Heart right ventricle (tissue), 16 donors: ENCODE measurements around the gene SLIRP. TPM values are rescaled to one million over a fixed set of nuclear protein-coding genes. Genes with fewer than 3 reads are reported as not detected.
A peak's percentile ranks its signal among the peaks of the same experiment; 100 is the strongest.

Experiments
- ATAC-seq, 8 donors: fragments of 200-7000 bp; cut with Tn5 transposase; one replicate each; pipeline ENCODE4 v1.9.1; 2020; ENCODE audit warnings: mild to moderate bottlenecking in 8 of 8, moderate library complexity in 8 of 8, moderate number of reproducible peaks in 1 of 8
- DNase-seq, 2 donors: peaks; one replicate each; pipeline ENCODE4 v3.0.0-alpha.2; 2020
- H3K27ac ChIP-seq, 10 donors: fragments of 200-600 bp; sonication (generic) in 2 of 10; one replicate each; pipeline versions ENCODE4 v1.5.0 to v1.8.0; 2020 to 2022; ENCODE audit warnings: mild to moderate bottlenecking in 3 of 10
- H3K27me3 ChIP-seq, 7 donors: fragments of 200-600 bp; one replicate each; pipeline ENCODE4 v1.8.0; 2021 to 2022; ENCODE audit warnings: mild to moderate bottlenecking in 2 of 7
- H3K36me3 ChIP-seq, 9 donors: fragments of 200-600 bp; sonication (generic) in 1 of 9; one replicate each; pipeline versions ENCODE4 v1.5.0 to v1.8.0; 2020 to 2022; ENCODE audit warnings: mild to moderate bottlenecking in 2 of 9
- H3K4me1 ChIP-seq, 9 donors: fragments of 200-600 bp; sonication (generic) in 1 of 9; one replicate each; pipeline versions ENCODE4 v1.5.0 to v1.8.0; 2020 to 2022; ENCODE audit warnings: mild to moderate bottlenecking in 4 of 9
- H3K4me3 ChIP-seq, 10 donors: fragments of 200-600 bp; sonication (generic) in 2 of 10; one replicate each; pipeline versions ENCODE4 v1.5.0 to v1.8.0; 2020 to 2022; ENCODE audit warnings: mild to moderate bottlenecking in 7 of 10, moderate library complexity in 2 of 10
- H3K9me3 ChIP-seq, 11 donors: fragments of 200-600 bp in 10 of 11; sonication (generic) in 2 of 11; one replicate each; pipeline versions ENCODE4 v1.5.0 to v1.8.0; 2013 to 2022; ENCODE audit warnings: mild to moderate bottlenecking in 2 of 11, control low read depth in 1 of 11, moderate library complexity in 1 of 11
- WGBS, 2 donors: extraction: QIAGEN DNeasy Blood & Tissue Kit; methylation state at CpG; one replicate each; pipeline ENCODE4 v1.1.7; 2013; ENCODE audit warnings: inconsistent platforms in 1 of 2; 5-methylcytosine and 5-hydroxymethylcytosine counted together
- intact Hi-C, 10 donors: fragments of 100-400 bp; cut with DNase I; formaldehyde crosslinking; loops; one replicate each; pipeline versions ENCODE4 v1.11.1 to v1.14.2; 2022
- polyA plus RNA-seq, 2 donors: library from polyadenylated mRNA; stranded (reverse); fragments of 200-250 nt; gene quantifications; one replicate each; pipeline ENCODE4 v1.2.3, GENCODE V29; 2013
- total RNA-seq, 10 donors: library from RNA; stranded (reverse); fragmentation: NEBNext Ultra II Directional in 3 of 10; extraction: Animal tissue kit (Norgen Biotek cat#: 25700) in 3 of 10; gene quantifications; one replicate each; pipeline versions ENCODE4 v1.2.1 to v1.2.4, GENCODE V29; 2021 to 2023
- TF ChIP-seq, protein P1 (sequence below), 9 donors: fragments of 200-600 bp; sonication (generic) in 2 of 9; IDR thresholded peaks; one replicate each; pipeline versions ENCODE4 v1.5.0 to v1.8.0; 2021 to 2022; ENCODE audit warnings: antibody characterized with exemption in 9 of 9, mild to moderate bottlenecking in 5 of 9, moderate library complexity in 1 of 9
- donor health status: Arrhythmogenic right ventricular cardiomyopathy.
- donor health status: ischemic (EF 13 %, LVEDD 7.1; RV severe dilation, severe dysfunction).
- donor health status: healthy with polysubstance abuse.
- donor health status: DM: no; HTN: yes; CAD: no.
- donor health status: DM: no; HTN: no; CAD: no.
- donor health status: ischemic (EF 25% LVEDD 6.9; RV normal size, moderate dysfunction).
- donor health status: ischemic (EF 25% LVEDD 5.7; RV mildly dilated, moderate dysfunction).
- donor health status: healthy.
- donor health status: DM: yes; HTN: yes; CAD: no.
- donor health status: Ischemic cardiomyopathy.
- donor health status: ischemic (EF 35%, LVEDD 5.7; RV mildly dilated, moderate dysfunction).
- donor health status: nonischemic (EF 11% LVEDD 7.7; RV severe dilation, severe dysfunction).
- donor health status: DM: yes; HTN: yes; CAD: no.
- donor health status: PGD.
- donor health status: ischemic (EF 29% LVEDD 5.4; RV normal size, mild dysfunction).
- donor health status: nonischemic (EF 23%, LVEDD 6.1; RV moderate dilation, normal function).

The SLIRP gene
- total and polyA plus RNA-seq, 12 donors: 132 to 1,352 (median 165) TPM

DNA sequence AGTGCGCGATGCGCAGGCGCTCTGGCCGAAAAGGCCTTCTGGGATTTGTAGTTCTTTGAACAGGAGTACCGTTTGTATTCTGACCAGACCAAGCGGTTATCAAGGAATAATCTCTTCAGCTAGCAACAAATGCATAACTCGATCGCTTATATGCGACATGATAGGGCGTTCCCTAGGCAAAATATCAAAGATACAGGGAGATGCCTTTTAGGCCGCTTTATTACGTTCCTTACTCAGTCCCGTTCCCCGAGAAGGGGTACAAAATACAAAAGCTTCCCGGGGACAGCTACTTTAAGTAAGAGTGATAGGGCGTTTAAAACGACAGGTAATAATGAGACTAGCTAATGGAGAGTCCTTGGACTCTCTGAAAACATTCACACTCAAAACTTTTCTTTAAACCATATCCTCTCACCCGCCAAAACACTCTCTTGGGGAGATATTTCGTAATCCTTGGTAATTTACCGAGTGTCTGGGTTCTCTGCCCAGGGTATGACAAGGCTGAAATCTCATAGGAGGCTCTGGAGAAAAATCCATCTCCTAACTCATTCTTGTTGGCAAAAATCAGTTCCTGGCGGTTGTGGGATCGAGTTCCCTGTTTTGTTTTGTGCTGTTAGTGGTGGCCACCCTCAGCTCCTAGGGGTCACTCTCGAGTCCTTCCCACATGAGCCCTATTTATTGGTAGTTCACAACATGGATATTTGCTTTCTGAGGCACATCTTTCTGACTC is 53.5 kb downstream of the SLIRP start:
- TF ChIP-seq, protein P1, sequence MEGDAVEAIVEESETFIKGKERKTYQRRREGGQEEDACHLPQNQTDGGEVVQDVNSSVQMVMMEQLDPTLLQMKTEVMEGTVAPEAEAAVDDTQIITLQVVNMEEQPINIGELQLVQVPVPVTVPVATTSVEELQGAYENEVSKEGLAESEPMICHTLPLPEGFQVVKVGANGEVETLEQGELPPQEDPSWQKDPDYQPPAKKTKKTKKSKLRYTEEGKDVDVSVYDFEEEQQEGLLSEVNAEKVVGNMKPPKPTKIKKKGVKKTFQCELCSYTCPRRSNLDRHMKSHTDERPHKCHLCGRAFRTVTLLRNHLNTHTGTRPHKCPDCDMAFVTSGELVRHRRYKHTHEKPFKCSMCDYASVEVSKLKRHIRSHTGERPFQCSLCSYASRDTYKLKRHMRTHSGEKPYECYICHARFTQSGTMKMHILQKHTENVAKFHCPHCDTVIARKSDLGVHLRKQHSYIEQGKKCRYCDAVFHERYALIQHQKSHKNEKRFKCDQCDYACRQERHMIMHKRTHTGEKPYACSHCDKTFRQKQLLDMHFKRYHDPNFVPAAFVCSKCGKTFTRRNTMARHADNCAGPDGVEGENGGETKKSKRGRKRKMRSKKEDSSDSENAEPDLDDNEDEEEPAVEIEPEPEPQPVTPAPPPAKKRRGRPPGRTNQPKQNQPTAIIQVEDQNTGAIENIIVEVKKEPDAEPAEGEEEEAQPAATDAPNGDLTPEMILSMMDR (IDR thresholded peaks at IDR 0.05): peak in 6 of 9 donors; percentile 12 to 48 (median 30)
- Histone ChIP-seq H3K4me3 (peak overlapping the region; percentile 70 to 97 (median 90)), H3K9me3 (no peaks in the 10 kb centered on the region), H3K27ac (peak overlapping the region; percentile 74 to 98 (median 94)), H3K36me3 (peaks cover 0 to 18% (median 0%) of the 10 kb centered on the region in 9 donors), H3K4me1 (peaks cover 0 to 48% (median 35%) of the 10 kb centered on the region in 9 donors), H3K27me3 (no peaks in the 10 kb centered on the region)
- WGBS, 2 donors: 3 to 4% methylated on average over 24 of the region's 24 CpGs
- intact Hi-C loops: loop anchor here in 6 of 10 donors (1.0 to 5.0 kb wide), 5 partner anchors 36 to 53 kb away; partner anchors contain the start of genes ADCK1 (in 5 of the 6), ALKBH1 (in 1 of the 6) and SLIRP (in 1 of the 6)
- DNase-seq: peak; percentile 15 to 25
- ATAC-seq: peak; percentile 25 to 64 (median 54)

DNA sequence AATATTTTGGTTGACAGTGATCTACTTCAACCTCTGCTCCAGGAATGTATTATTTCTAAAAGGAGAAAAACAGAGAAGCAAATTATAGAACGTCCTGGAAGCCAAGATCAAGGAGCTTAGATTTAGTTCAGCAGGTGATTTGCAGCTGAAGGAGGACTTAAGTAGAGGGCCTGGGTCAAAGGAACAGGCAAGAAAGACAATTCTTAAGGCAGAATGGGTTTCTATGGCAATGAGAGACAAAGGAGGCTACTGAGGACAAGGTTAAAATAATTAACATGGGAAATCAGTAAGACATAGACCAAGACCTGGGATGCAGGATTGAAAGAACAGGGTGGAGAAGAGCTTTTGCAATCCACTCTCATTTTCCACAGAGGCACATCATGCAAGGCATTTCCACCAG is 55.4 kb downstream of the SLIRP start:
- no peak overlapping the region for H3K27ac ChIP-seq
- peaks cover 0 to 29% (median 27%) of the 10 kb centered on the region in 9 donors for H3K4me1 ChIP-seq
- peaks cover 0 to 9% (median 0%) of the 10 kb centered on the region in 9 donors for H3K36me3 ChIP-seq
- ATAC-seq: no peak
- 58 to 71% methylated on average over 1 of the region's 1 CpG for WGBS, 2 donors
- TF ChIP-seq, protein P1 (IDR thresholded peaks at IDR 0.05): no peak
- no peak for DNase-seq
- H3K9me3 ChIP-seq: no peaks in the 10 kb centered on the region
- no peak overlapping the region for H3K4me3 ChIP-seq
- intact Hi-C loops: loop anchor here in 3 of 10 donors (5.0 kb wide), 2 partner anchors 34 to 39 kb away; partner anchors contain the start of gene ADCK1 (in 2 of the 3)
- H3K27me3 ChIP-seq: no peaks in the 10 kb centered on the region

DNA sequence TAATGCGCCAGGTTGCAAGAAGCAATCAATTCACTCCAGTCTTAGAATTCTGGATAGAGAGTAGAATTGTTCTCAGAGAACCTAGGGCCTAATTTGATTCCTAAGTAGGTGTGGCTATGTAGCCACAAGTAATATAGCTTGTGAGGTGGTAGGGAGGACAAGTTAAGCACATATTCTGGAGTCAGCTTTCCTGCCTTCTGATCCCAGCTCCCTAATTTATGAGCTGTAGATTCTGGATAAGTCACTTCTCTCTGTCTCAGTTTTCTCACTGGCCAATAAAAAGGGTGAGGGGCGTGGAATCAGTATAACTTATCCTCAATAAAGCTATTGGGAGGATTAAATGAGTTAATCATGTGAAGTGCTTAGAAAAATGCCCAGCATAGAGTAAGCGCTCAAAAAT is 56.1 kb downstream of the SLIRP start:
- H3K4me3 ChIP-seq: no peak overlapping the region
- peaks cover 0 to 2% (median 0%) of the 10 kb centered on the region in 9 donors for H3K36me3 ChIP-seq
- DNase-seq (no peak), ATAC-seq (no peak)
- H3K9me3 ChIP-seq: no peaks in the 10 kb centered on the region
- 88 to 90% methylated on average over 3 of the region's 3 CpGs for WGBS, 2 donors
- TF ChIP-seq, protein P1 (IDR thresholded peaks at IDR 0.05): no peak
- H3K4me1 ChIP-seq: peaks cover 0 to 22% (median 20%) of the 10 kb centered on the region in 9 donors
- H3K27ac ChIP-seq: no peak overlapping the region
- H3K27me3 ChIP-seq: no peaks in the 10 kb centered on the region
- intact Hi-C loops: loop anchor here in 3 of 10 donors (5.0 kb wide), 2 partner anchors 33 to 38 kb away; partner anchors contain the start of gene ADCK1 (in 2 of the 3)

Other genes with a start within 250 kb of the SLIRP start
- gene ISM2, start 209.3 kb upstream of the SLIRP start, total RNA-seq: not detected
- gene ISM2, start 209.3 kb upstream of the SLIRP start, polyA plus RNA-seq: not detected
- gene SPTLC2, start 91.5 kb upstream of the SLIRP start, total RNA-seq: 10 to 100 TPM in 8 of 10 donors, 1 to 10 TPM in 2; 8.3 to 23.5 (median 13.3) TPM
- gene SPTLC2, start 91.5 kb upstream of the SLIRP start, polyA plus RNA-seq: 1 to 10 TPM; 4.7 to 6.5 TPM
- 10 to 100 TPM in 8 of 10 donors, 1 to 10 TPM in 2; 8.5 to 12.9 (median 11.6) TPM for gene ALKBH1, start 80 bp upstream of the SLIRP start, total RNA-seq
- 1 to 10 TPM; 3.9 to 8.5 TPM for gene ALKBH1, start 80 bp upstream of the SLIRP start, polyA plus RNA-seq
- gene SNW1, start 53.1 kb downstream of the SLIRP start, total RNA-seq: 10 to 100 TPM; 46.8 to 69.1 (median 56.2) TPM
- gene SNW1, start 53.1 kb downstream of the SLIRP start, polyA plus RNA-seq: 10 to 100 TPM; 23.3 to 39.9 TPM
- gene ADCK1, start 92.0 kb downstream of the SLIRP start, total RNA-seq: 1 to 10 TPM; 6.2 to 9.9 (median 7.3) TPM
- 10 to 100 TPM in 1 of 2 donors, 1 to 10 TPM in 1; 7.1 to 33.9 TPM for gene ADCK1, start 92.0 kb downstream of the SLIRP start, polyA plus RNA-seq